H9 (cell line): ENCODE results near the gene SLC9A9. TPM values are rescaled to one million over a fixed set of nuclear protein-coding genes. Genes with fewer than 3 reads are reported as not detected.

Experiments used
- DNase-seq: peaks from one replicate; pipeline ENCODE4 v3.0.0-alpha.2; 2017
- H2AFZ ChIP-seq: one replicate; pipeline ENCODE4 v1.6.1; 2013; ENCODE audit warnings: mild to moderate bottlenecking, low read length, control low read depth, moderate library complexity
- H2AK5ac ChIP-seq: 2 replicates; pipeline ENCODE4 v1.6.1; 2013; ENCODE audit warnings: low read length, control low read depth, mixed read lengths; ENCODE audit not compliant: insufficient read length
- H2BK120ac ChIP-seq: one replicate; pipeline ENCODE4 v1.6.1; 2013; ENCODE audit warnings: low read depth, mild to moderate bottlenecking, low read length, control low read depth, inconsistent platforms; ENCODE audit not compliant: poor library complexity, severe bottlenecking
- H2BK12ac ChIP-seq: 2 replicates; pipeline ENCODE4 v1.6.1; 2013; ENCODE audit warnings: low read length, control low read depth, mixed read lengths, low read depth; ENCODE audit not compliant: insufficient read length
- H2BK15ac ChIP-seq: 2 replicates; pipeline ENCODE4 v1.6.1; 2013; ENCODE audit warnings: low read depth, low read length, control low read depth
- H2BK20ac ChIP-seq: one replicate; pipeline ENCODE4 v1.6.1; 2013; ENCODE audit warnings: low read depth, mild to moderate bottlenecking, low read length, control low read depth, inconsistent platforms; ENCODE audit not compliant: poor library complexity, severe bottlenecking
- H2BK5ac ChIP-seq: 2 replicates; pipeline ENCODE4 v1.6.1; 2013; ENCODE audit warnings: low read length, control low read depth, mixed read lengths; ENCODE audit not compliant: insufficient read length
- H3K14ac ChIP-seq: 2 replicates; pipeline ENCODE4 v1.6.1; 2013; ENCODE audit warnings: low read length, control low read depth; ENCODE audit not compliant: insufficient read depth
- H3K18ac ChIP-seq: 2 replicates; pipeline ENCODE4 v1.6.1; 2013; ENCODE audit warnings: low read depth, mild to moderate bottlenecking, mixed read lengths, low read length, control low read depth; ENCODE audit not compliant: insufficient read length
- H3K23ac ChIP-seq: 2 replicates; pipeline ENCODE4 v1.6.1; 2013; ENCODE audit warnings: low read length, control low read depth, mixed read lengths, low read depth; ENCODE audit not compliant: insufficient read length
- H3K23me2 ChIP-seq: 2 replicates; pipeline ENCODE4 v1.6.1; 2013; ENCODE audit warnings: low read depth, mild to moderate bottlenecking, mixed read lengths, low read length, control low read depth; ENCODE audit not compliant: insufficient read length, poor library complexity, severe bottlenecking
- H3K27ac ChIP-seq: 2 replicates; pipeline ENCODE4 v1.5.1; 2013; ENCODE audit warnings: low read length, control low read depth, mixed read lengths, low read depth; ENCODE audit not compliant: insufficient read length
- H3K27me3 ChIP-seq: 2 replicates; pipeline ENCODE4 v1.6.1; 2013; ENCODE audit warnings: low read length, control low read depth, inconsistent platforms; ENCODE audit not compliant: insufficient read depth
- H3K4ac ChIP-seq: 2 replicates; pipeline ENCODE4 v1.6.1; 2013; ENCODE audit warnings: low read depth, mild to moderate bottlenecking, control low read depth, inconsistent platforms, low read length, moderate library complexity
- H3K4me1 ChIP-seq: 2 replicates; pipeline ENCODE4 v1.6.1; 2013; ENCODE audit warnings: low read length, control low read depth, inconsistent platforms; ENCODE audit not compliant: insufficient read depth
- H3K4me2 ChIP-seq: 2 replicates; pipeline ENCODE4 v1.6.1; 2013; ENCODE audit warnings: low read length, control low read depth, mixed read lengths; ENCODE audit not compliant: insufficient read length, insufficient read depth
- H3K56ac ChIP-seq: 2 replicates; pipeline ENCODE4 v1.6.1; 2013; ENCODE audit warnings: low read depth, mild to moderate bottlenecking, mixed read lengths, low read length, control low read depth; ENCODE audit not compliant: insufficient read length
- H3K79me1 ChIP-seq: 2 replicates; pipeline ENCODE4 v1.6.1; 2013; ENCODE audit warnings: low read depth, mild to moderate bottlenecking, moderate library complexity, low read length, control low read depth, inconsistent platforms; ENCODE audit not compliant: insufficient read depth, poor library complexity, severe bottlenecking
- H3K79me2 ChIP-seq: 2 replicates; pipeline ENCODE4 v1.6.1; 2013; ENCODE audit warnings: low read length, control low read depth, inconsistent platforms; ENCODE audit not compliant: insufficient read depth
- H3K9ac ChIP-seq: 2 replicates; pipeline ENCODE4 v1.6.1; 2013; ENCODE audit warnings: low read length, control low read depth, mixed read lengths; ENCODE audit not compliant: insufficient read length; ENCODE audit errors: extremely low read depth
- H3K9me3 ChIP-seq: one replicate; pipeline ENCODE4 v1.6.1; 2013; ENCODE audit warnings: low read depth, low read length, inconsistent platforms; ENCODE audit not compliant: control insufficient read depth
- H3T11ph ChIP-seq: one replicate; pipeline ENCODE4 v1.6.1; 2013; ENCODE audit warnings: mild to moderate bottlenecking, low read length, control low read depth, inconsistent platforms
- H4K20me1 ChIP-seq: one replicate; pipeline ENCODE4 v1.6.1; 2013; ENCODE audit not compliant: control insufficient read depth, insufficient read length, insufficient read depth
- H4K5ac ChIP-seq: 2 replicates; pipeline ENCODE4 v1.6.1; 2013; ENCODE audit warnings: low read depth, mild to moderate bottlenecking, mixed read lengths, low read length, control low read depth; ENCODE audit not compliant: insufficient read length
- H4K8ac ChIP-seq: replicated peaks from 2 replicates; pipeline ENCODE4 v1.6.1; 2013; ENCODE audit warnings: low read length, control low read depth, mixed read lengths, low read depth; ENCODE audit not compliant: insufficient read length
- H4K91ac ChIP-seq: 2 replicates; pipeline ENCODE4 v1.6.1; 2013; ENCODE audit warnings: low read depth, mild to moderate bottlenecking, moderate library complexity, mixed read lengths, low read length, control low read depth; ENCODE audit not compliant: insufficient read length
- H3K27ac Mint-ChIP-seq, 3 experiments: 2 replicates in 2 of 3; 3 replicates in 1 of 3; pipeline ENCODE4 v1.8.0; 2020 to 2021; ENCODE audit warnings: mixed read lengths in 3 of 3, mild to moderate bottlenecking in 1 of 3, moderate library complexity in 1 of 3
- H3K27me3 Mint-ChIP-seq: 2 replicates; pipeline ENCODE4 v1.8.0; 2021; ENCODE audit warnings: low read depth, mild to moderate bottlenecking, moderate library complexity, mixed read lengths
- H3K36me3 Mint-ChIP-seq, 3 experiments: 2 replicates in 2 of 3; 3 replicates in 1 of 3; pipeline ENCODE4 v1.8.0; 2020 to 2021; ENCODE audit warnings: low read depth in 3 of 3, mixed read lengths in 3 of 3; ENCODE audit not compliant: insufficient read depth in 1 of 3
- H3K4me1 Mint-ChIP-seq, 2 experiments: 2 replicates each; pipeline ENCODE4 v1.8.0; 2020; ENCODE audit warnings: mixed read lengths in 2 of 2
- H3K4me3 Mint-ChIP-seq, 2 experiments: 2 replicates in 1 of 2; 3 replicates in 1 of 2; pipeline ENCODE4 v1.8.0; 2020 to 2021; ENCODE audit warnings: mild to moderate bottlenecking in 2 of 2, mixed read lengths in 2 of 2, moderate library complexity in 1 of 2
- H3K9me3 Mint-ChIP-seq, 2 experiments: 2 replicates in 1 of 2; 3 replicates in 1 of 2; pipeline ENCODE4 v1.8.0; 2020; ENCODE audit warnings: mild to moderate bottlenecking in 2 of 2, mixed read lengths in 2 of 2, moderate library complexity in 1 of 2
- WGBS: extraction: QIAGEN DNeasy Blood & Tissue Kit; methylation state at CpG from one replicate; pipeline ENCODE4 v1.1.7; 2013; ENCODE audit warnings: missing lambda C conversion rate, low lambda C conversion rate, mixed read lengths; ENCODE audit not compliant: insufficient read length; ENCODE audit errors: extremely low coverage; 5-methylcytosine and 5-hydroxymethylcytosine counted together
- total RNA-seq: library from RNA; stranded (reverse); gene quantifications from 2 replicates; pipeline ENCODE4 v1.2.1, GENCODE V29; 2021
- TF ChIP-seq, protein P1 (sequence below): fragments of 200-600 bp; sonication (generic); conservative IDR thresholded peaks from 3 replicates; pipeline ENCODE4 v1.8.0; 2021; ENCODE audit warnings: antibody characterized with exemption, mild to moderate bottlenecking

The SLC9A9 gene
- total RNA-seq, 1 experiment from 2014 or later, result 0.35 TPM

DNA sequence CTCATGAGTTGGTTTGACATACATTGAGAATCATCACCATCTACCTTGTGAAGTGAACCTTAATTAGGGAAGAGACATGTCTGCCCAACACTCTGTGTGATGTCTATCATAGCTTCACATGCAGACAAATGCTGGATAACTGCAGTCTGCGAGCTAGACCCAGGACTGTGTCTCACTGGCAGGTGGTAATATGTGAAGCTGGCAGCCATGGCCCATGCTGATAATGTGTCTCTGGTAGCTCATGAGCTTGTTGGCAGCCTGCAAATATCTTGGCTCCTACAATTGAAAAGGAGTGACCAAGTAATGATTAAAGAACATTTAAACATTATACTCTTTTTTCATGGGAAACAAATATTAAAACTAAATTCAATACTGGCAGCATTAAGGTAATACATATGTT is 493.9 kb downstream of the SLC9A9 start:
- H2BK15ac ChIP-seq, result no peak overlapping the region
- no CpG with 5 or more reads among the region's 1 CpG for WGBS
- no peak overlapping the region for H2AFZ ChIP-seq
- Mint-ChIP-seq H3K36me3 (no peaks in the 10 kb centered on the region), H3K27me3 (no peaks in the 10 kb centered on the region), H3K9me3 (no peaks in the 10 kb centered on the region), H3K4me1 (peaks cover 16 to 18% of the 10 kb centered on the region in 2 experiments), H3K4me3 (no peak overlapping the region), H3K27ac (no peak overlapping the region)
- TF ChIP-seq, protein P1, sequence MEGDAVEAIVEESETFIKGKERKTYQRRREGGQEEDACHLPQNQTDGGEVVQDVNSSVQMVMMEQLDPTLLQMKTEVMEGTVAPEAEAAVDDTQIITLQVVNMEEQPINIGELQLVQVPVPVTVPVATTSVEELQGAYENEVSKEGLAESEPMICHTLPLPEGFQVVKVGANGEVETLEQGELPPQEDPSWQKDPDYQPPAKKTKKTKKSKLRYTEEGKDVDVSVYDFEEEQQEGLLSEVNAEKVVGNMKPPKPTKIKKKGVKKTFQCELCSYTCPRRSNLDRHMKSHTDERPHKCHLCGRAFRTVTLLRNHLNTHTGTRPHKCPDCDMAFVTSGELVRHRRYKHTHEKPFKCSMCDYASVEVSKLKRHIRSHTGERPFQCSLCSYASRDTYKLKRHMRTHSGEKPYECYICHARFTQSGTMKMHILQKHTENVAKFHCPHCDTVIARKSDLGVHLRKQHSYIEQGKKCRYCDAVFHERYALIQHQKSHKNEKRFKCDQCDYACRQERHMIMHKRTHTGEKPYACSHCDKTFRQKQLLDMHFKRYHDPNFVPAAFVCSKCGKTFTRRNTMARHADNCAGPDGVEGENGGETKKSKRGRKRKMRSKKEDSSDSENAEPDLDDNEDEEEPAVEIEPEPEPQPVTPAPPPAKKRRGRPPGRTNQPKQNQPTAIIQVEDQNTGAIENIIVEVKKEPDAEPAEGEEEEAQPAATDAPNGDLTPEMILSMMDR, result no peak
- H3K14ac ChIP-seq, result no peak overlapping the region
- H3K23ac ChIP-seq, result no peak overlapping the region
- H4K8ac ChIP-seq, result no peak overlapping the region
- DNase-seq, result no peak
- H2BK12ac ChIP-seq, result no peak overlapping the region
- H3K9me3 ChIP-seq, result no peaks in the 10 kb centered on the region
- H4K20me1 ChIP-seq, result no peaks in the 10 kb centered on the region
- no peak overlapping the region for H3K4ac ChIP-seq
- H4K5ac ChIP-seq, result no peak overlapping the region
- no peaks in the 10 kb centered on the region for H3K23me2 ChIP-seq
- no peak overlapping the region for H2BK20ac ChIP-seq
- no peaks in the 10 kb centered on the region for H3K27me3 ChIP-seq
- no peak overlapping the region for H2BK5ac ChIP-seq
- no peaks in the 10 kb centered on the region for H3K79me2 ChIP-seq
- H3K4me1 ChIP-seq, result peaks cover 5% of the 10 kb centered on the region; the same call in 1 of the 2 replicates
- H3K18ac ChIP-seq, result no peak overlapping the region
- no peak overlapping the region for H4K91ac ChIP-seq
- H3T11ph ChIP-seq, result no peak overlapping the region
- no peak overlapping the region for H3K27ac ChIP-seq
- no peak overlapping the region for H3K4me2 ChIP-seq
- no peak overlapping the region for H2AK5ac ChIP-seq
- H3K79me1 ChIP-seq, result no peaks in the 10 kb centered on the region
- no peak overlapping the region for H3K9ac ChIP-seq
- H3K56ac ChIP-seq, result no peak overlapping the region
- no peak overlapping the region for H2BK120ac ChIP-seq
